HepG2 (cell line): ENCODE results near the gene ITGB5. TPM values are rescaled to one million over a fixed set of nuclear protein-coding genes. Genes with fewer than 3 reads are reported as not detected.
A peak's percentile ranks its signal among the peaks of the same experiment; 100 is the strongest.

ENCODE experiments used
- ARID5B ChIP-seq: IDR thresholded peaks from 2 replicates; pipeline ENCODE4 v1.4.0; 2020; ENCODE audit warnings: mild to moderate bottlenecking, missing genetic modification reagents
- ATF2 ChIP-seq: sonication (generic); formaldehyde crosslinking; IDR thresholded peaks from 2 replicates; pipeline ENCODE4 v1.4.0; 2020; ENCODE audit warnings: missing genetic modification reagents
- CEBPG ChIP-seq: IDR thresholded peaks from 2 replicates; pipeline ENCODE4 v1.6.1; 2016
- FOXK1 ChIP-seq: sonication (generic); formaldehyde crosslinking; IDR thresholded peaks from 2 replicates; pipeline ENCODE4 v1.4.0; 2020; ENCODE audit warnings: low read depth, missing genetic modification reagents, borderline replicate concordance
- HINFP ChIP-seq: sonication (generic); formaldehyde crosslinking; IDR thresholded peaks from 2 replicates; pipeline ENCODE4 v1.4.0; 2020; ENCODE audit warnings: low read depth, mild to moderate bottlenecking, missing genetic modification reagents
- JDP2 ChIP-seq: sonication (generic); formaldehyde crosslinking; IDR thresholded peaks from 2 replicates; pipeline ENCODE4 v1.8.1; 2022; ENCODE audit warnings: missing genetic modification reagents, borderline replicate concordance
- MAFF ChIP-seq: IDR thresholded peaks from 2 replicates; pipeline ENCODE4 v1.6.1; 2011; ENCODE audit warnings: low read depth, low read length, improper control_type of control experiment
- NFYB ChIP-seq: sonication (generic); formaldehyde crosslinking; IDR thresholded peaks from 2 replicates; pipeline ENCODE4 v1.4.0; 2020; ENCODE audit warnings: missing genetic modification reagents
- PRPF4 ChIP-seq: fragments of 200-400 bp; formaldehyde crosslinking; IDR thresholded peaks from 2 replicates; pipeline ENCODE4 v1.6.1; 2016; ENCODE audit warnings: low read length, low read depth; ENCODE audit not compliant: poor library complexity, severe bottlenecking
- RFX3 ChIP-seq: IDR thresholded peaks from 2 replicates; pipeline ENCODE4 v1.6.1; 2016; ENCODE audit warnings: missing biosample characterization, missing genetic modification reagents
- ZMYM4 ChIP-seq: sonication (generic); formaldehyde crosslinking; IDR thresholded peaks from 2 replicates; pipeline ENCODE4 v1.8.1; 2023; ENCODE audit warnings: mild to moderate bottlenecking, missing genetic modification reagents
- ZNF3 ChIP-seq: IDR thresholded peaks from 2 replicates; pipeline ENCODE4 v1.7.0; 2017; ENCODE audit warnings: inconsistent platforms
- ZNF343 ChIP-seq: sonication (generic); formaldehyde crosslinking; IDR thresholded peaks from 2 replicates; pipeline ENCODE4 v1.4.0; 2020; ENCODE audit warnings: mild to moderate bottlenecking, missing genetic modification reagents
- ZNF687 ChIP-seq: sonication (generic); formaldehyde crosslinking; IDR thresholded peaks from 2 replicates; pipeline ENCODE4 v1.5.1; 2020; ENCODE audit warnings: mild to moderate bottlenecking, missing genetic modification reagents, moderate library complexity
- polyA plus RNA-seq, 8 experiments: library from polyadenylated mRNA; depleted of rRNA in 3 of 8; stranded (reverse) in 7 of 8; unstranded in 1 of 8; fragments of >200 nt; fragmentation: Illumina TruSeq in 4 of 8; extraction: Trizol in 4 of 8; gene quantifications; 2 replicates each; pipeline versions ENCODE4 v1.2.1 to v1.2.3, GENCODE V29; 2011 to 2016; ENCODE audit warnings: low read depth in 4 of 8, missing spikeins in 1 of 8, mixed read lengths in 1 of 8; ENCODE audit not compliant: insufficient read depth in 1 of 8
- total RNA-seq, 5 experiments: library from RNA; depleted of rRNA; stranded (reverse); fragments of >200 nt; fragmentation: Illumina TruSeq; extraction: Trizol; gene quantifications; 2 replicates each; pipeline ENCODE4 v1.2.3, GENCODE V29; 2016; ENCODE audit warnings: low read depth in 1 of 5

Gene ITGB5
- total and polyA plus RNA-seq, 2 of the 13 experiments (the other 11 are each of a cell fraction or from before 2014, with no cell fraction given) = 74.1 to 343 TPM

- TF ChIP-seq ARID5B (CRISPR knock-in tag) = peak; percentile 84
- TF ChIP-seq CEBPG (CRISPR knock-in tag) = peak; percentile 84
- TF ChIP-seq MAFF = peak; percentile 83
- TF ChIP-seq ZMYM4 (CRISPR knock-in tag) = peak; percentile 70; the same call in 1 of the 2 replicates
- no peak for TF ChIP-seq RFX3 (CRISPR knock-in tag)
- peak; percentile 76; the same call in 1 of the 2 replicates for TF ChIP-seq FOXK1 (CRISPR knock-in tag)
- no peak for TF ChIP-seq PRPF4
- TF ChIP-seq JDP2 = no peak
- peak; percentile 59; the same call in 1 of the 2 replicates for TF ChIP-seq ATF2 (CRISPR knock-in tag)
- no peak for TF ChIP-seq ZNF343 (CRISPR knock-in tag)
- peak; percentile 78 for TF ChIP-seq ZNF3 (CRISPR knock-in tag)
- TF ChIP-seq NFYB (CRISPR knock-in tag) = no peak
- TF ChIP-seq HINFP = no peak
- TF ChIP-seq ZNF687 = peak; percentile 64
Measured at GRCh38 chr3:124814620-124815421, 72.3 kb downstream of the ITGB5 start (continued).
